Cardiac muscle cell (in vitro differentiated cells and primary cell): ENCODE measurements around the gene LENG1. TPM values are rescaled to one million over a fixed set of nuclear protein-coding genes. Genes with fewer than 3 reads are reported as not detected.
A peak's percentile ranks its signal among the peaks of the same experiment; 100 is the strongest.

Experiments used
- DNase-seq, 2 donors: peaks; one replicate each; pipeline versions ENCODE4 v3.0.0 to v3.0.0-alpha.2; 2010 to 2017; ENCODE audit warnings: low read depth in 1 of 2, low spot score in 1 of 2
- H3K27ac ChIP-seq: fragments of 200-600 bp; sonication (generic); 2 replicates; pipeline ENCODE4 v1.5.1; 2016
- H3K27me3 ChIP-seq: fragments of 200-600 bp; sonication (generic); 2 replicates; pipeline ENCODE4 v1.6.0; 2016; ENCODE audit warnings: control low read depth
- H3K36me3 ChIP-seq: fragments of 200-600 bp; sonication (generic); 2 replicates; pipeline ENCODE4 v1.5.1; 2016; ENCODE audit warnings: control low read depth
- H3K4me1 ChIP-seq: fragments of 200-600 bp; sonication (generic); 2 replicates; pipeline ENCODE4 v1.8.1; 2017; ENCODE audit warnings: low read depth, mild to moderate bottlenecking, mixed run types
- H3K4me3 ChIP-seq: fragments of 200-600 bp; sonication (generic); 2 replicates; pipeline ENCODE4 v1.5.1; 2016; ENCODE audit warnings: mild to moderate bottlenecking
- H3K9me3 ChIP-seq: fragments of 200-600 bp; sonication (generic); 2 replicates; pipeline ENCODE4 v1.5.1; 2017; ENCODE audit warnings: low read depth, mild to moderate bottlenecking, control low read depth
- polyA plus RNA-seq: library from polyadenylated mRNA; unstranded; fragments of >200 nt; fragmentation: Nextera tagmentation; extraction: Ambion mirVana; gene quantifications from 2 replicates; pipeline ENCODE4 v1.2.1, GENCODE V29; 2016
- total RNA-seq: library from RNA; depleted of rRNA; stranded (reverse); fragments of >200 nt; gene quantifications from 2 replicates; pipeline ENCODE4 v1.2.3, GENCODE V29; 2016
- TF ChIP-seq, protein P1 (sequence below): IDR thresholded peaks from 2 replicates; pipeline ENCODE4 v1.5.1; 2012; ENCODE audit warnings: low read depth, mild to moderate bottlenecking, low read length

The LENG1 gene
- total and polyA plus RNA-seq, 2 experiments from 2014 or later: 10.6 to 10.8 TPM

GRCh38 chr19:54179921-54180461, 20.5 kb upstream of the LENG1 start:
- Histone ChIP-seq H3K36me3 (peaks cover 4% of the 10 kb centered on the region), H3K4me1 (no peaks in the 10 kb centered on the region), H3K27ac (peak overlapping the region; percentile 4), H3K4me3 (no peak overlapping the region), H3K9me3 (no peaks in the 10 kb centered on the region), H3K27me3 (no peaks in the 10 kb centered on the region)
- peak; percentile 83 to 89 for DNase-seq
- TF ChIP-seq, protein P1, sequence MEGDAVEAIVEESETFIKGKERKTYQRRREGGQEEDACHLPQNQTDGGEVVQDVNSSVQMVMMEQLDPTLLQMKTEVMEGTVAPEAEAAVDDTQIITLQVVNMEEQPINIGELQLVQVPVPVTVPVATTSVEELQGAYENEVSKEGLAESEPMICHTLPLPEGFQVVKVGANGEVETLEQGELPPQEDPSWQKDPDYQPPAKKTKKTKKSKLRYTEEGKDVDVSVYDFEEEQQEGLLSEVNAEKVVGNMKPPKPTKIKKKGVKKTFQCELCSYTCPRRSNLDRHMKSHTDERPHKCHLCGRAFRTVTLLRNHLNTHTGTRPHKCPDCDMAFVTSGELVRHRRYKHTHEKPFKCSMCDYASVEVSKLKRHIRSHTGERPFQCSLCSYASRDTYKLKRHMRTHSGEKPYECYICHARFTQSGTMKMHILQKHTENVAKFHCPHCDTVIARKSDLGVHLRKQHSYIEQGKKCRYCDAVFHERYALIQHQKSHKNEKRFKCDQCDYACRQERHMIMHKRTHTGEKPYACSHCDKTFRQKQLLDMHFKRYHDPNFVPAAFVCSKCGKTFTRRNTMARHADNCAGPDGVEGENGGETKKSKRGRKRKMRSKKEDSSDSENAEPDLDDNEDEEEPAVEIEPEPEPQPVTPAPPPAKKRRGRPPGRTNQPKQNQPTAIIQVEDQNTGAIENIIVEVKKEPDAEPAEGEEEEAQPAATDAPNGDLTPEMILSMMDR: peak; percentile 61

- TF ChIP-seq, protein P1: no peak
- DNase-seq: no peak
- Histone ChIP-seq H3K4me1 (no peaks in the 10 kb centered on the region), H3K4me3 (no peak overlapping the region), H3K27ac (no peak overlapping the region), H3K9me3 (no peaks in the 10 kb centered on the region), H3K27me3 (no peaks in the 10 kb centered on the region), H3K36me3 (peaks cover 4% of the 10 kb centered on the region)
Measured at GRCh38 chr19:54179262-54179852, 19.8 kb upstream of the LENG1 start.

DNA sequence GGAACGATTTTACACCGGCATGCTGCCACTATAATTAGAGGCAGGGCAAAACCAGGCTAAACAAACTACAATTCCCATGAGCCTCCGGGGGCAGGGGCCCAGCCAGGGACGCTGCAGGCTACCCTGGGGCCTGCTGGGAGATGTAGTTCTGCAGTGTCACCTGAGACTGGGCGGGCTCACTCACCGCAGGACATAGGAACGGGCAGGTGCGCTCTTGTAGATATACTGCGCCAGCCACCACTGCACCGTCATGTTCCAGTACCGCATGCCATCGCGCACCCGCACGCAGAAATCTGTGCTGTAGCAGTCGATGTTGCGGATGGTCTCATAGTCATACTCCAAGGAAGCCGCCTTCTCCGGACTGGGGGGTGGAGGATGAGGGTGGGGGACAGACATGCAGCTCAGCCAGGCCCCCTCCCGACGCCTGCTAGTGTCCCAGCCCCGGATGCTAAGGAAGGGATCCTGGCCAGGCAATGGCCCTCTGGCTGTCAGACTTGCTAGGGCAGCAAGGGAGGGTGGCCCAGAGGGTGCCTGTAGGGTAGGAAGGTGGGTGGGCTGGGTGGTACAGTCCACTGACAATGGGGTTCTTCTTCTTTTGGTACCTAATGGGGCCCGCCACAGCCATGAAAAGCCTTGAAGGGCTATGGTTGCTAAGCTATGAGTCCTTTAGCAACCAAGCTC, 19.2 kb upstream of the LENG1 start:
- DNase-seq: peak in 1 of 2 donors; percentile 53
- no peak overlapping the region for H3K27ac ChIP-seq
- H3K4me3 ChIP-seq: no peak overlapping the region
- no peaks in the 10 kb centered on the region for H3K9me3 ChIP-seq
- no peaks in the 10 kb centered on the region for H3K4me1 ChIP-seq
- peaks cover 4% of the 10 kb centered on the region for H3K36me3 ChIP-seq
- TF ChIP-seq, protein P1: no peak
- H3K27me3 ChIP-seq: no peaks in the 10 kb centered on the region

DNA sequence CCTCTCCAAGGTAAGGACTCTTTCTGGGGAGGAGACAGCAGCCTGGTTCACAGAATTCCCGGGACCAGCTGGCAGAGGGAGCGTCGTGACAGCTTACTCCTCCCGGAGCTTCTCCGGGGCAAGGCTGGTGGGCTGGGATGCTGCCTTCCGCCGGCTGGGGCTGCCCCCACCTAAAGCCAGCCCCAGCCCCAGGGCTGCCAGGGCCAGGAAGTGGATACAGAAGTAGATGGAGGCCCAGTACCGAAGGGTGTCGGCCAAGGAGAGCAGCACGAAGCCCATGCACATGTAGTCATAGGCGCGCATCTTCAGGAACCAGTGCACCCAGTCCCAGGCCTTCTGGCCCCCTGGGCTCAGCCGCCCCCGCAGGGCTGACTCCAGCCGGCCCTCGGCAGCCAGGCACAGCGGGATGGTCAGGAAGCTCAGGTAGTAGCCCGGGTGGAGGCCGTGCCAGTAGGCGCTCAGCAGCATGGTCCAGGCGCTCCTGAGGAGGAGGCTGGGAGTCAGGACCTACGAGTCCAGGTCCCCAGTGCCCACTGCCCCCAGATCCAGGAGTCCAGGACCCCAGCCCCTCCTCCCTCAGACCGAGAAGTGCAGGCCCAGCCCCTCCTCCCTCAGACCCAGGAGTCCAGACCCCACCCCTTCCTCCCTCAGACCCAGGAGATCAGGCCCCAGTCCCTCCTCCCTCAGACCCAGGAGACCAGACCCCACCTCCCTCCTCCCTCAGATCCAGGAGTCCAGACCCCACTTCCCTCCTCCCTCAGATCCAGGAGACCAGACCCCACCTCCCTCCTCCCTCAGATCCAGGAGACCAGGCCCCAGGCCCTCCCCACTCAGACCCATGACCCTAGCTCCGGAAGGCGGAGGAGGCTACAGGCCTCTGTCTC, 14.7 kb upstream of the LENG1 start:
- no peaks in the 10 kb centered on the region for H3K9me3 ChIP-seq
- TF ChIP-seq, protein P1: no peak
- no peaks in the 10 kb centered on the region for H3K27me3 ChIP-seq
- no peak overlapping the region for H3K27ac ChIP-seq
- H3K36me3 ChIP-seq: no peaks in the 10 kb centered on the region
- no peak for DNase-seq
- peaks cover 3% of the 10 kb centered on the region for H3K4me1 ChIP-seq
- H3K4me3 ChIP-seq: no peak overlapping the region

DNA sequence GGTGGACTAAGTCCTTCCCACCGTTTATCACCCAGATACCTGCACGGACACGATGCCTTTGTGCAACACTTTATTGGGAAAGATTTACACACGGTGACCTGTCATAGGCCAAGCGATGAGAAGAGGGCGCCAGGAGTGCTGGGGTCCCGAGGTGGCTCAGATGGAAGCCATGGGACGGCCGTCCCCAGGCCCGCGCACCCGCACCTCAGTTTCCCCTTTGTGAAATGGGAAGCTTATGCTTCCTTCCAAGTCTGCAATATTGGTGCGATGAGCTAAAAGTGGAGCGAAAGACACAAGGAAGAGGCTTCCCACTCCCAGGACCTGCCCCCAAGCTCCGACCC, 13.8 kb upstream of the LENG1 start:
- Histone ChIP-seq H3K4me1 (peaks cover 3% of the 10 kb centered on the region), H3K4me3 (no peak overlapping the region), H3K36me3 (no peaks in the 10 kb centered on the region), H3K9me3 (no peaks in the 10 kb centered on the region), H3K27ac (no peak overlapping the region), H3K27me3 (no peaks in the 10 kb centered on the region)
- no peak for DNase-seq
- TF ChIP-seq, protein P1: no peak
